GM20431 (cell line): Measurements from ENCODE around the gene DNAJC13.
"Not testable (repeated sequence)": the region's sequence is repeated elsewhere in the genome, so short reads cannot be mapped to it uniquely, and the experiment has no call there.

Source experiments
- in situ Hi-C: fragments of 300-500 bp; cut with MseI, MboI; formaldehyde crosslinking; loops from one replicate; pipeline ENCODE4 v1.15.0; 2020; ENCODE audit warnings: low sequenced_read_pairs; ENCODE audit not compliant: unreplicated experiment

Gene DNAJC13, protein sequence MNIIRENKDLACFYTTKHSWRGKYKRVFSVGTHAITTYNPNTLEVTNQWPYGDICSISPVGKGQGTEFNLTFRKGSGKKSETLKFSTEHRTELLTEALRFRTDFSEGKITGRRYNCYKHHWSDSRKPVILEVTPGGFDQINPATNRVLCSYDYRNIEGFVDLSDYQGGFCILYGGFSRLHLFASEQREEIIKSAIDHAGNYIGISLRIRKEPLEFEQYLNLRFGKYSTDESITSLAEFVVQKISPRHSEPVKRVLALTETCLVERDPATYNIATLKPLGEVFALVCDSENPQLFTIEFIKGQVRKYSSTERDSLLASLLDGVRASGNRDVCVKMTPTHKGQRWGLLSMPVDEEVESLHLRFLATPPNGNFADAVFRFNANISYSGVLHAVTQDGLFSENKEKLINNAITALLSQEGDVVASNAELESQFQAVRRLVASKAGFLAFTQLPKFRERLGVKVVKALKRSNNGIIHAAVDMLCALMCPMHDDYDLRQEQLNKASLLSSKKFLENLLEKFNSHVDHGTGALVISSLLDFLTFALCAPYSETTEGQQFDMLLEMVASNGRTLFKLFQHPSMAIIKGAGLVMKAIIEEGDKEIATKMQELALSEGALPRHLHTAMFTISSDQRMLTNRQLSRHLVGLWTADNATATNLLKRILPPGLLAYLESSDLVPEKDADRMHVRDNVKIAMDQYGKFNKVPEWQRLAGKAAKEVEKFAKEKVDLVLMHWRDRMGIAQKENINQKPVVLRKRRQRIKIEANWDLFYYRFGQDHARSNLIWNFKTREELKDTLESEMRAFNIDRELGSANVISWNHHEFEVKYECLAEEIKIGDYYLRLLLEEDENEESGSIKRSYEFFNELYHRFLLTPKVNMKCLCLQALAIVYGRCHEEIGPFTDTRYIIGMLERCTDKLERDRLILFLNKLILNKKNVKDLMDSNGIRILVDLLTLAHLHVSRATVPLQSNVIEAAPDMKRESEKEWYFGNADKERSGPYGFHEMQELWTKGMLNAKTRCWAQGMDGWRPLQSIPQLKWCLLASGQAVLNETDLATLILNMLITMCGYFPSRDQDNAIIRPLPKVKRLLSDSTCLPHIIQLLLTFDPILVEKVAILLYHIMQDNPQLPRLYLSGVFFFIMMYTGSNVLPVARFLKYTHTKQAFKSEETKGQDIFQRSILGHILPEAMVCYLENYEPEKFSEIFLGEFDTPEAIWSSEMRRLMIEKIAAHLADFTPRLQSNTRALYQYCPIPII (N-terminal part only)

DNA sequence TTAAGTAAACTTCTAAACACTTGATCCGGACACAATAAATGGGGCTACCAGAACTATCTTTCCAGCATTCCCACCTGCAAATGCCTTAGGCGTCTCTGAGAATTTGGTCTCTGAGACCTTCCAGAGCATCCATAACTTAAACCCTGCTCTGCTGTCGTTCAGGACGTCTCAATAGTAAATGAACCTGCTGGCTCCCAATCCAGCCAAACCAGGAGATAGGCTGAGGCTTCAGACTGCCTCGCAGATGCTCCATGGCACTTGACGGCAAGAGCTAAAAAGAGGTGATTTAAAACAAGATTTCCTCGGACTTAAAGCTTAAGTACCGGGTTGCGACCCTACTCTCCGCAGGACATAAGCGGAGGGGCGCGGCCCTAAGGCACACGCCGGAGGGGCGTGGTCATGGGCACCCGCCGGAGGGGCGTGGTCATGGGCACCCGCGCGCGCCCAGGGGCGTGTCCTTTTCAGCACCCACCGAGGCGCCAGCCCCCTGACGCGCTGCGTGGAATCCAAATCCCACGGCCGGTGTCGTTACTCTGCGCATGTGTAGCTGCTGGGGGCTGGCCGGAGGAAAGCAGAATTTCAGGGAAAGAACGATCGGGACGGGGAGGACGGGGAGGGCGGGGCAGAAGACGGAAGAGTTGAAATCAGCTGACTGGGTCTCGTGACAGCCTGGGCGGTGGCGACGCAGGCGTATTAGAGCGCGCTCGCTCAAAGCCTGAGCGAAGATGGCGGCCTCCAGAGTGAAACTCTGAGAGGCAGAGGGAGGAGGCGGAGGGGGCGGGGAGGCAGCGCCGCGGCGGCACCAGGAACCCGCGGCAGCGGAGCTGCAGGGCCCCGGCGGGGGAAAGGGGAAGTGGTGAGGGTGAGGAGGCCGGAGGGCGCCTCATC is at the start of gene DNAJC13:
Gene DNAJC13, plus strand, starts transcription at position 696 of the 888 bp plus-strand sequence. CDS start 17,049 bp downstream, outside the sequence.
- in situ Hi-C loops = no loop called here

DNA sequence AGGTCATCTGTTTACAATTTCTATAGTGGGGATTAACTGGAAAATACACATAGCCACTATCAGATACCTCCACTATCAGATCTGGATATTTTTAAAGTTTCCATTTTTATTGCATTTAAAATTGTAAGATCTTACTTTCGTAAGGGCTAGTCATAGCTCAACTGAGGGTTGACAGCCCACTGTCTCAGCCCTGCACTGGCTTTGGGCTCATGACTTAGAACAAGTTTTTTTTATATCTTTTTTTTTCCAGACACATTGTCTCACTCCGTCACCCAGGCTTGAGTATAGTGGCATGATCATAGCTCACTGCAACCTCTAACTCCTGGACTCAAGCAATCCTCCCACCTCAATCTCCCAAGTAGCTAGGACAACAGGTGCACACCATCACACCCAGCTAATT is 48.8 kb upstream of the DNAJC13 start:
- in situ Hi-C loops = no loop called here

DNA sequence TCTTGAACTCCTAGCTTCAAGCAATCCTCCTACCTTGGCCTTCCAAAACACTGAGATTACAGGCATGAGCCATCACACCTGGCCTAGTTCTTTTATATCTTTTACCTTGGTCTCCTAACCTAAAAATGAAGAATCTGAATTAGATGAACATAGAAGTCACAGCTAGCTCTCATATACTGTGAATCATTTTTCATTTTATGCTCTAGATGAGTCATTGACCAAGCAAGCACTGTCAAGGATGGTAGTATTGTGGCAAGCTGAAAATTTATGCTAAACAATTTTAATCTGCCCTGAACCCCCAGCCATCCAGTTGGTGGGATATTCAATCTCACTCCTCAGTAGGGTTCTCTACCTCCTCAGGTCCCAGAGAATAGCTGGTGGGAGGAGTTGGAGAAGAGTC is 48.3 kb upstream of the DNAJC13 start:
- in situ Hi-C loops = no loop called here

DNA sequence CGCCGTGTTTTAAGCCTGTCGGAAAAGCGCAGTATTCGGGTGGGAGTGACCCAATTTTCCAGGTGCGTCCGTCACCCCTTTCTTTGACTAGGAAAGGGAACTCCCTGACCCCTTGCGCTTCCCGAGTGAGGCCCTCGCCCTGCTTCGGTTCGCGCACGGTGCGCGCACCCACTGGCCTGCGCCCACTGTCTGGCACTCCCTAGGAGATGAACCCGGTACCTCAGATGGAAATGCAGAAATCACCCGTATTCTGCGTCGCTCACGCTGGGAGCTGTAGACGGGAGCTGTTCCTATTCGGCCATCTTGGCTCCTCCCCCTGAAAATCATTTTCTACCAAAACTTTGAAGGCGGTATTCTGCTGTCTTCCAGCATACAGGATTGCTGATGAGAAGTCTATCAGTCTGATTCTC is 40.4 kb upstream of the DNAJC13 start:
- in situ Hi-C loops = not testable (repeated sequence)

DNA sequence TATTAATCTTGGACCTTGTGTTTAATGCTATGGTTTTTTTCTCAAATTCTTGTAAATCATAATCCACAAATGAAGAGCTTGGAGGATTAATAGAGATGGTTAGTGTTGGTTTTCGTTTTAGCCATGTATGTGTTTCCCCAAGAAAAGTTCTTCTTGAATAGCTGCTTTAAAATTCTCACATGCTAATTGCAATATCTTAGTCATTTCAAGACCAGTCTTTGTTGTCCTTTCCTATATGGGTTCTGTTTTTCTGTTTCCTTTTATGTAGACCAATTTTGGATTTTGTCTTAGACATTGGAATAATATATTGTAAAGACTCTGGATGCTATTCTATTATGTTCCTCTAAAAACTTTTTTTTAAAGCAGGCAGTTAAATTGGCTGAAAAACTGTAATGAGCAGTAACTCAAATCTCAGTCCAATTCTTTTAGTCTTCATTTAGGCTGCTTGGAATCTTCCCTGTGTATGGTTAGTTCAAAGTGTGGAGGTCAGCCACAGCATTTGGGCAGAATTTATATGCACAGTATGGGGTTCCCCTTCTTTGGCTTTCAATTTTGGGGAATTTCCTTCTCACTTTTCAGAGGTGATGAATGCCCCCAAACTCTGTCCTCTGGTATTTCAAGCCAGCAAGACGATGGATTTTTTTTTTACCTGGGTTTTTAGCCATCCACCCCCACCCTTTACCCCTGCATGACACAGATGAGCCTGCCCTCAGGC is 39.1 kb upstream of the DNAJC13 start:
- in situ Hi-C loops = no loop called here

DNA sequence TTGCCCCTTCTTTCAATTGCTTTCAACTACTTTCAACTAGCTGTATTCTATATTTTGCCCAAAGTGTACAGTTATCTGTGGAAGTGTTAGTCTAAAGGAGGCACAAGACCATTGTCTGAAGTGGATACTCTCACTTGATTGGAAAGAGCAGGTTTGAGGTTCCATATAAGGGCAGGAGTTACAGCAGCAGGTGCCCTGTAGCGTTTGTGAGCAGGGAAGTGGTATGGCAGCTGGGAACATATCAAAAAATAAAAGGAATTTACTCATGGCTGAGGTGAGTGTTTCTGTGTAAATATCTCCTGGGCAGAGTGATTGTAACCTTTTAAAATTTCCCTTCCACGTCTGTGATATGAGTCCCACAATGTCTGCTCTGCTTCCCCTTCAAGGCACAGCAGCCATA is 38.5 kb upstream of the DNAJC13 start:
- in situ Hi-C loops = no loop called here

DNA sequence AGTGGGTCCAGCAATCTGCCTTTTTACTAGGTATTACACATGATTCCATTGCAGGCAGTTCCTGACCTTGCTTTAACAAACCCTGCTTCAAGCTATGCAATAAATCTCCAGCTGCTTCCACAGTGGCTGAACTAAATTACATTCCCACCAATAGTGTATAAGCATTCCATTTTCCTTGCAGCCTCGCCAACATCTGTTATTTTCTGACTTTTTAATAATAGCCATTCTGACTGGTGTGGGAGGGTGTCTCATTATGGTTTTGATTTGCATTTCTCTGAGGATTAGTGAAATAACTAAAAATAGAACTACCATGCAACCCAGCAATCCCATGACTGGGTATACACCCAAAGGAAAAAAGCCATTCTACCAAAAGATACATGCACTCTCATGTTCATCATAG is 36.4 kb upstream of the DNAJC13 start:
- in situ Hi-C loops = no loop called here

DNA sequence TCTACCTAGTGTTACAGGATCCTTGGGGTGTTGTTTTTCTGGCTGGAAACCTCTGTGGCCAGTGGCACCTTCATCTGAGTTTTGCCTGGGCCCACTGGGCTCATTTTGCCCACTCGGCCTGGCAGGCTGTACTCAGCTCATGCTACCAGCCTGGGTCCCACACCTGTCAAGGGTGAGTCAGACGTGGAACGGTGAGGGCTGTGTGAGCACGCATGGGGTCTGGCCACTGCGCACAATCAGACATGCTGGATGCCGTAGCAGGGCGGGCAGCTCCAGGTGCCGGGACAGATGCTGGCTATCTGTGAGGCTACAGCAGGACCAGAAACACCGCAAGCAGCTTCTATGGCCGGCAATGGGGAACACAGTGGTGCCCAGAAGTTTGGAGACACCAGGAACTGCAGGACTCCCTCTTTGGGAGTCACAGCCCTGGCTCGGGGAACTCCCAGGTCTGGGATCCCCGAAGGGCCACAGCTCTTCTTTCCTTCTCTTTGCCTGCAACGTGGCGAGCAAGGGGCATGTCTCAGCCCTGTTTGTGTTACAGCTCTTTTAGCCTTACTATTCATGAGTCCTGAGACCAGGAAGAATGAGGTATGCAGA is 35.9 kb upstream of the DNAJC13 start:
- in situ Hi-C loops = no loop called here

DNA sequence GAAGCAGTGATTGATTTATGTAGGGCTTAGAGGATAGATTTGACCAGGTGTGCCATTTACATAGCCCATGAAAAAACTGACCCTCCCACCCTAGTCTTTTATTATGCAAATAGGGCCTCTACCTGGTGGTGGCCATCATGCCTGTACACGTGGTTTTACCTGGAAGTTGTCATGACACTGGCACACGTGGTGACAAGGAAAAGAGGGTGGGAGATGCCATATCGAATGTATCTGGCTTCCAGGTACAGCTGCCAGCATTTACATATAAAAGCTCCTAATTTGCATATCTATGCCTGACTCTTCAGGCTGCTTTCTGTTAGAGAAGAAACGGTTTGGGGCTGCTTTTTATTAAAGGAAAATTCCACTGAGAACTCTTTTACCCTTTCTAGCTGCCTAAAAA is 35.0 kb upstream of the DNAJC13 start:
- in situ Hi-C loops = no loop called here

DNA sequence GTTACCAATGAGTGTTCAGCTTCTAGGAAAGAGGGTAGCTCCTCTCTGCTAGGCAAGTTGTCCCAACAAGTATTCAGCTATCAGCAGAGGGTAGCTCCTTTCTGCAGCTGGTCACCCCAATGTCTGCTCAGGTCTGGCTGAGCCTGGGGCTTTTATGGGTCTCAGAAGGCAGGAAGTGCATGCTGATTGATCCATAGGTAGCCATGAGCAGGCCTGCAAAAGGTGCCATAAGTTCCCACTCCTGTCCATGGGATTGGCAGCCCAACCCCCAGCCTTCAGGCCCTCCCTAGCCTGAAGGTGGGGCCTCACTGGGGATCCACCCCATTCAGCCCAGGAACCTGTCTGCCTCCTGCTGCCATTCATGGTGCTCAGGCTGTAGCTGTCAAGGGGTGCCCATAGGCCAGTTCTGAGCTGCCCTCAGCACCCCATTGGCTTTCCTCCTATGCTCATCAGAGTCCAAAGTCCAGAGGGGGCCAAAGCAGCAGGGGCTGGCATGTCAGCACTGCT is 34.6 kb upstream of the DNAJC13 start:
- in situ Hi-C loops = no loop called here

DNA sequence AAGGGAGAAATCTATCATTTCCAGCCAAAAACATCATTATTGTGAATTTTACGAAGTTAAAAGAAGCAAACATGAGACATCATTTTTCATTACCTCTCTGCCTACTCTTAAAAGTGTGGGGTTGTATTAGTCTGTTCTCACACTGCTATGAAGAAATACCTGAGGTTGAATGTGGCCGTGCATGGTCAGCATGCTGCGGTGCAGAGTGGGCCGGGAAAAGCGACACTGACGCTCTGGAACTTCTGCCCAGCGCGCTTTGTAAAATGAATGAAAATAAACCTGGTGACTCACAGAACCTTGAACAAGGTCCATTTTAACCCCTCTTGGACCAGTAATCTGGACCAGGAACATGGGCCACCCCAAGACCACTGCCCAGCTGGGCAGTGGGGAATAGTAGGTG is 31.0 kb upstream of the DNAJC13 start:
- in situ Hi-C loops = no loop called here

DNA sequence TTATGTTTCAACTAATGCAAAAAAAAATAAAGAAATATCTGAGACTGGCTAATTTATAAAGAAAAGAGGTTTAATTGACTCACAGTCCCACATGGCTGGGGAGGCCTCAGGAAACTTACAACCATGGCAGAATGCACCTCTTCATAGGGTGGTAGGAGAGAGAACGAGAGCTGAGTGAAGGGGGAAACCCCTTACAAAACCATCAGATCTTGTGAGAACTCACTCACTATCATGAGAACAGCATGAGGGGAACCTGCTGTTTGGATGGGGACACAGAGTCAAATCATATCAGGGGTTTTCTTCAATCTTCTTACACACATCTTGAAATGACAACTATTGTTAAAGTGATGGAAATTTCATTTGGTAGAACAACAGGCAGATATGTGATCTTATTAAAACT is 24.6 kb upstream of the DNAJC13 start:
- in situ Hi-C loops = not testable (repeated sequence)

DNA sequence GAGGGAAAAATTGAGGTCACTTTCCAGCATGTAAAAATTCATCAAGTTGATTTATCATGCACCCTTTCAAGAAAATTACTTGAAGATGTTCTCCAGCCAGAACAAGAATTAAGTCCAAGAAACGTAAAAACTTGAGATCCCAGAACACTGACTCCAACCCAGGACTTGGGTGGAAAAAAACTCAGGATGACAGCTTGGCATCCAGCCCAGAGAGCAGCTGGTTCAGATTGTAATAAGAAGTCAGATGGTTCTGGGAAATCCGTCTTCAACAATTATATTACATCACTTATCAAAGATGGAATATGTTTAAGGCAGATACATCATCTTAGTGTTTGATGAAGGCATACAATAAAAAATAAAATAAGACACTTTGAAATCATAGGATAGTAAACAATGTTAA is 23.0 kb upstream of the DNAJC13 start:
- in situ Hi-C loops = no loop called here

DNA sequence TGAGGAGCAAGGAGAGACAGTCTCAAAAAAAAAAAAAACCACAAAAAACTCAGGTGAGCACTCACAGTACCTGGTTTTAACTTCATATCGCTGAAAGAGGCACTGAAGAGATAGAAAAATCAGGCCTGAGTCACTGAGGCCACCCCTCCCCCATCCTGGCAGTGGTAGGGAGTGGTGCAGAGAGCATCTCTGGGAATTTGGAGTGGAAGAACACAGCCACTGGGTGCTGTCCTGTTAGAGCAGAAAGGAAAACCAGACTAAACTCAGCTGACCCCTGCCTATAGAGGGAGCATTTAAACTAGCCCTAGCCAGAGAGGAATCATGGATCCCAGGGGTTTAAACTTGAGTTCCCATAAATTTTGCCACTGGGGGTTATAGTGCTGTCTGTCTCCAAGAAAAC is 22.2 kb upstream of the DNAJC13 start:
- in situ Hi-C loops = no loop called here

DNA sequence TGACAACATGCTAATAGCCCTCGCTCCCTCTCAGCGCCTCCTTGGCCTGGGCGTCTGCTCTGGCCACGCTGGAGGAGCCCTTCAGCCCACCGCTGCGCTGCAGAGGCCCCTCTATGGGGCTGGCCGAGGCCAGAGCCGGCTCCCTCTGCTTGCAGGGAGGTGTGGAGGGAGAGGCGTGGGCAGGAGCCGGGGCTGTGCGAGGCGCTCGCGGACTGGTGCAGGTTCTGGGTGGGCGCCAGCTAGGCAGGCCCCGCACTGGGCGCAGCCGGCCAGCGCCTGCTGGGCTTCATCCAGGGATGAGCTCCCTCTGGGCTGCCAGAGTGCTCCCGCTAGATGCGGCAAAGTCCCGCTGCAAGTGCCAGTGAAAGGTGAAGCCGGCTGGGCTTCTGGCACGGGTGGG is 21.0 kb upstream of the DNAJC13 start:
- in situ Hi-C loops = no loop called here

DNA sequence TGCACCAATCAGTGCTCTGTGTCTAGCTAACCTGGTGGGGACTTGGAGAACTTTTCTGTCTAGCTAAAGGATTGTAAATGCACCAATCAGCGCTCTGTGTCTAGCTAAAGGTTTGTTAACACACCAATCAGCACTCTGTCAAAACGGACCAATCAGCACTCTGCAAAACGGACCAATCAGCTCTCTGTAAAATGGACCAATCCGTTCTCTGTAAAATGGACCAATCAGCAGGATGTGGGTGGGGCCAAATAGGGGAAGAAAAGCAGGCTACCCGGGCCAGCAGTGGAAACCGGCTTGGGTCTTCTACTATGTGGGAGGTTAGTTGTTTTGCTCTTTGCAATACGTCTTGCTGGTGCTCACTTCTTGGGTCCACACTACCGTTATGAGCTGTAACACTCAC is 20.5 kb upstream of the DNAJC13 start:
- in situ Hi-C loops = not testable (repeated sequence)

DNA sequence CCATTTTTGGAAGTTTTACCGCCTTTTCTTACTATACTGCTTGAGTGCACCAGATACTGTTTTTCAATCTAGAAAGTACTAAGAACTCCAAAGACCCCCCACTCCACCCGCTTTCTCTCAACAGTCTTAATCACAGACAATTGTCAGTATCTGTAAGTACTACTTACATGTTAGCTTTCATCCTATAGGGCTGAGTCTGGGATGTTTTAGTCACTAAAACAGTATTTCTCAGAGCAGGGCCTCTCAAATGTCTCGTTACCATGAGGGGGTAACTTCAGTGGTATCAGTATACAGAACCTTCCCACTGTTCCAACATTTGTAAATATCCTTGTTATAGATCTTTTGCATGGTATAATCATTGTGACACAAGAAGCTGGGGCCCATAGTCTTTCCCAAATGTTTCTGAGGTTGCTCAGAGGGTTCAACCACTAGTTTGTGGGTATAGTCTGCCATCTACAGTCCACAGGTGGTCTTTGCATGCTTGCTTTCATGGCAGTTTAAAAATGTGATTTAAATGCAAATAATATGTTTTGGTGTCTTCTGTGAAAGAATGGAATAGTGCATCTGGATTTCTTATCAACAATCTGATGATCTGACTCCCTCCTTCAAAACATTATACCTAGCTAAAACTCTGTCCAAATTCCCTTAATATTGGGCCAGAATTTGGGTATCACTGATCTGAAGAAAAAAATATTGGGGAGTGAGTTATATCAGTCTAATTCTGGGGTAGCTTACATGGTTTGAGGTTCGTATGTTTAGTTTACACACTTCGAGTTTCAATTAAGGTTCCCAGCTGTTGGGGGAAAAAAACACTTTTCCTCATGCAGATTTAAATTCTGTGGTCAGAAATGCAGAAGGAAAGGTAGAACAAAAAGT is 18.0 kb upstream of the DNAJC13 start:
- in situ Hi-C loops = no loop called here
